Esophagus muscularis mucosa (tissue), 3 donors: ENCODE data around the gene NKD2.

Source experiments
- POLR2A ChIP-seq: fragments of 450-650 bp; IDR thresholded peaks from one replicate; pipeline ENCODE4 v1.6.1; 2017; ENCODE audit warnings: antibody characterized with exemption, moderate library complexity, mild to moderate bottlenecking, low read depth
- POLR2AphosphoS5 ChIP-seq, 2 donors: sonication (generic); formaldehyde crosslinking; IDR thresholded peaks; one replicate each; pipeline ENCODE4 v1.6.1; 2017; ENCODE audit warnings: antibody characterized with exemption in 2 of 2
- TF ChIP-seq, protein P1 (sequence below), 3 experiments: fragments of 200-600 bp in 2 of 3; fragments of 450-650 bp in 1 of 3; sonication (generic) in 2 of 3; IDR thresholded peaks; one replicate each; pipeline ENCODE4 v1.5.1; 2017 to 2019; ENCODE audit warnings: antibody characterized with exemption in 3 of 3, mild to moderate bottlenecking in 2 of 3, moderate library complexity in 1 of 3

DNA sequence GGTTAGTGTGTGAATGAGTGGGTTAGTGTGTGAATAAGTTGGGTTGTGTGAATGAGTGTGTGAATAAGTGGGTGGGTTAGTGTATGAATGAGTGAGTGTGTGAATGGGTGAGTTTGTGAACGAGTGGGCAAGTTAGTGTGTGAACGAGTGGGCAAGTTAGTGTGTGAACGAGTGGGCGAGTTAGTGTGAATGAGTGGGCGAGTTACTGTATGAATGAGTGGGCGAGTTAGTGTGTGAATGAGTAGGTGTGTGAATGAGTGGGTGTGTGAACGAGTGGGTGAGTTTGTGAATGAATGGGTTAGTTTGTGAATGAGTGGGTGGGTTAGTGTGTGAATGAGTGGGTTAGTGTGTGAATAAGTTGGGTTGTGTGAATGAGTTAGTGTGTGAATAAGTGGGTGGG is 34.7 kb downstream of the NKD2 start:
- no peak for TF ChIP-seq POLR2A
- TF ChIP-seq, protein P1, sequence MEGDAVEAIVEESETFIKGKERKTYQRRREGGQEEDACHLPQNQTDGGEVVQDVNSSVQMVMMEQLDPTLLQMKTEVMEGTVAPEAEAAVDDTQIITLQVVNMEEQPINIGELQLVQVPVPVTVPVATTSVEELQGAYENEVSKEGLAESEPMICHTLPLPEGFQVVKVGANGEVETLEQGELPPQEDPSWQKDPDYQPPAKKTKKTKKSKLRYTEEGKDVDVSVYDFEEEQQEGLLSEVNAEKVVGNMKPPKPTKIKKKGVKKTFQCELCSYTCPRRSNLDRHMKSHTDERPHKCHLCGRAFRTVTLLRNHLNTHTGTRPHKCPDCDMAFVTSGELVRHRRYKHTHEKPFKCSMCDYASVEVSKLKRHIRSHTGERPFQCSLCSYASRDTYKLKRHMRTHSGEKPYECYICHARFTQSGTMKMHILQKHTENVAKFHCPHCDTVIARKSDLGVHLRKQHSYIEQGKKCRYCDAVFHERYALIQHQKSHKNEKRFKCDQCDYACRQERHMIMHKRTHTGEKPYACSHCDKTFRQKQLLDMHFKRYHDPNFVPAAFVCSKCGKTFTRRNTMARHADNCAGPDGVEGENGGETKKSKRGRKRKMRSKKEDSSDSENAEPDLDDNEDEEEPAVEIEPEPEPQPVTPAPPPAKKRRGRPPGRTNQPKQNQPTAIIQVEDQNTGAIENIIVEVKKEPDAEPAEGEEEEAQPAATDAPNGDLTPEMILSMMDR (IDR thresholded peaks at IDR 0.05), result no peak
- TF ChIP-seq POLR2AphosphoS5 (IDR thresholded peaks at IDR 0.05), result no peak
